ENCODE measurements around the gene SORCS2.

SORCS2 gene

DNA sequence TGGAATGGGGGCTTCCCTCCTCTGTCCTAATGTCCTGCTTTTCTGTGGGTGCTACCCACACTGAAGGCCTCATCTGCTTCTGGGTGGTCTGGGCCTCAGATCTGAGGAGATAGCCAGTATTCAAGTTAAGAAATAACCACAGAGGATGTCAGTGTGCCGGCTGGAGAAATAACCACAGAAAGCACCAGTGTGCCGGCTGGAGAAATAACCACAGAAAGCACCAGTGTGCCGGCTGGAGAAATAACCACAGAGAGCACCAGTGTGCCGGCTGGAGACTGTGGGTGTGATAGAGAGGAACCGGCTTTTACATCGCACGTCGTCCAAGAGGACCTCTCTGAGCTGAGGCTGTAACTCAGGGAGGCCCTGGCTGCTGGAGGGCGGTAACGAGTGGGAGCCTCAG lies 308.1 kb downstream of the SORCS2 start:
- DNase-seq: no peak

DNA sequence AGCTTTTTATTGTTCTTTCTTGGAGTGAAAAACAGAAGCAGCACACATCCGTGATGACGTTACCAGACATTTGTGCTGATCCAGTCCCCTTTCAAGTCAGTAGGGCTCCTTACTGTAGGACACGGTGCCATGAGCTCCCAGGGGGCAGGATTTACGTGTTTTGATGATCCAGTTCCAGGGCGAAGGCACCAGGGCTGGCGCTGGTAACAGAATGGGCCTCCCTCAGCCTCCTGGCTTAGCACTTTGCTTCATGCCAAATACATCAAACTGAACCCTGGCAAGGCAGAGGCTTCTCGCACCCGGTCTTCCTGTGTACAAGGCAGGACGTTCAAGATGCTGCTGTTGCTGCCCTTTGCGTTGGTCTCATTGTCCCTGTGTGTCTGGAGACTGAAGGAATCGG lies 309.0 kb downstream of the SORCS2 start:
- DNase-seq: no peak

DNA sequence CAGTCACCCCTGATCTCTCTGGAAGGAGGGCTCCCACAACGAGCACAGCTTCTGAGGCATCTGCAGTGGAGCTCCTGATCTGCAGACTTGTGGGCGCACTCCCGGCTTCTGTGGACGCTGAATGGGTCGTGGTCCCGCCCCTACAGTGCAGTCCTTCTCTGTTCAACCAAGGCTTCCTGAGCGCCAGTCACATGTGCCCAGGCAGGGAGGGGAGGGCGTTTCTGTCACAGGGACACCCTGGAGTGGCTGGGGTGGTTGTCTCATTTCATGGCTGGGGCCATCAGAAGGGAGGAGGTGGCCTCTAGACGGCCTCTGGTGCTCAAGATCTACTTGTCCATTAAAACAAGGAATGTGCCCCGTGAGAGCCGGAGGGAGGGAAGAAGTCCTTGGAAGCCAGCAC lies 309.5 kb downstream of the SORCS2 start:
- no peak for DNase-seq

DNA sequence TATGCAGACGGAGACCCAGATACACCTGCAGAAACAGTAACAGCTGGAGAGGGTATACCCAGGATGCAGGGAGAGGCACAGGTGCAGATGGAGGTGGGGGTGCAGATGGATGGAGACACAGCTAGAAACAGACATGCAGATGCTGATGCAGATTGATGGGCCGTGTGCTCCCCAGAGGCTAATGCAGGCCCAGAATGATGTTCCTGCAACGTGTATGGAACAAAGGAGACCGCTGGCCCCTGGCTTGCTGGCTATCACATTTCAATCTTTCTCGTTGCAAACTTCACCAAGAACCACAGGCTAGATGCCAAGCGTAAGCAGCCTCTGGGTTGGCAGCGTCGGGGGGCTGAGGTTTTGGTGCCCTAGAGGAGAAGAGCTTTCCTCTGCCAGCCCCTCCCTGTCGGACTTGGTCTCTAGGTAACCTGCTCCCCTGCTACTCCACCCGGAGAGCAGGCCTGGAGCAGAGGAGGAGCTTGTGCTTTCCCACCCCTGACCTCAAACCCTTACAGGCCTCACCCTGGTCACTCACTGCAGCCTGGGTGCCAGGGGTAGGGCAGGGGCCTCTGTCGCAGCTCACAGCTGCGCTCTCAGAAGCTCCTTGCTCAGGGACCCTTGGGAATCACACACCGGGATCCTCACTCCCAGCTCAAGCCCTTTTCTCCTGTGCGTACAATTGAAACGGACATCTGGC lies 311.4 kb downstream of the SORCS2 start:
- DNase-seq: no peak

DNA sequence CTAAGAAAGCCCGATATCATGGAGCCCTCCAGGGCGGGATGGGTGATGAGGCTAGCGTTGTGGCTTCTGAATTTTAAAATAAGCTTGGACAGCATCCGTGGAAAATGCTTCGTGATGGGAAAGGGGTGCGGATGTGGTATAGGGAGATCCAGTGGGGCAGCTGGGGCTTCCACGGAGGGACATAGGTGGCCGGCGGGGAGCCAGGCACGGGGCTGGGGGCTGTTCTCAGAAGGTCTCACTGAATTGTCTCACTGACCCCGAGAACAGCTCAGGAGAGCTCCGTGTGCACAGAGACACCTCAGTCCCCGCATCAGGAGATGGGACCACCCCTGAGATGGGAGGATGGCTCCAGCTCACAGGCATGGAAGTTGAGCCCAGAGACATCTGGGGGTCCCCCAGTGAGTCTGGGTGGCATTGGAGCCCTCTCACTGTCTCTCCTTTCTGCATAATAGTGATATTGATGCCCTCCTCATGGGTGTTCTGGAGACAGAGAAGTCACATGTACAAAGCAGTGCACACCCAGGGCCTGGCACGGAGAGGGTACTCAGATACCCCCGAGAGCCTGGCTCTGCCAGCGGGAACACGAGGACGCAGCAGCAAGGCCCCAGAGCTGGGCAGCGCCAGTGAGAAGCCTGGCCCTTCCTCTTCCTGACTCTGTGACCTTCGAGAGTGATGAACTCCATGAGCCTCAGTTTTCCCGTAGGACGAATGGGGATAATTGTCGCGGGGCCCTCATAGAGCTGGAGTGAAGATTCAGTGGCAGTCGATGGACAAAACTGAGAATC lies 313.0 kb downstream of the SORCS2 start:
- DNase-seq: no peak

DNA sequence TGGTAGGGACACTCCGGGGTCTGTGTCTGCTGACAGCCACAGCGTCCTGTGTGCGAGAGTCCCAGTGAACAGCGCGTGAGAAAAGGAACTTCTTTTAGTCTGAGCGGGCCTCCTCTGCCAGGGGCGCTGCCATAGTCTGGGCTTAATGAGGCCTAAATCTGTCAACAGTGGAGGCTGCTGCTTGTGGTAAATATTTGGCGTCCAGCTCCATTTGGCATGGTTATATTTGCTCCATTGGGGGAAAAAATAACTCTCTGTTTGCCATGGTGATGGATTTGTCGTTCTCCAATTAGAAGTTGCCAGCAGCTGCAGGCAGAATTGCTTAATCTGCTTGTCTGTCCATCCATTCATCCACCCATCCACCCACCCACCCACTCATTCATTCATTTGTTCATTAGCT lies 313.8 kb downstream of the SORCS2 start:
- DNase-seq: no peak

DNA sequence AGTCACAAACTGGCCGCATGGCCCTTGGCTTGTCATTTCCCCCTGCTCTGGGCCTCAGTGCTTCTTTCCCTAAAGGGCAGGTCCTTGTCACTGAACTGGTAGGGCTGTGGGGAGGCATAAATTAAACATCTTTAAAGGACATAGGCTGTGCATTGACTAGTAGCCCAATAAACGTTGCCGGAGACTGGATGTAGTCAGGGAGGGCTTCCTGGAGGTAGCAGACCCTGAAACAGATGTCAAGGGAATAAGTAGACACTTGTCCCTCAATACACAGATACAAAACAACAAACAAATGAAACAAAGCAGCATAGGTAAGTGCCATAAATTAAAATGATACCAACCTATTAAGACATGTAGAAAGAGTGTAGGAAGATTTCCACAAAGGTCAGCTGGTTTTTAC lies 314.2 kb downstream of the SORCS2 start:
- DNase-seq: no peak

DNA sequence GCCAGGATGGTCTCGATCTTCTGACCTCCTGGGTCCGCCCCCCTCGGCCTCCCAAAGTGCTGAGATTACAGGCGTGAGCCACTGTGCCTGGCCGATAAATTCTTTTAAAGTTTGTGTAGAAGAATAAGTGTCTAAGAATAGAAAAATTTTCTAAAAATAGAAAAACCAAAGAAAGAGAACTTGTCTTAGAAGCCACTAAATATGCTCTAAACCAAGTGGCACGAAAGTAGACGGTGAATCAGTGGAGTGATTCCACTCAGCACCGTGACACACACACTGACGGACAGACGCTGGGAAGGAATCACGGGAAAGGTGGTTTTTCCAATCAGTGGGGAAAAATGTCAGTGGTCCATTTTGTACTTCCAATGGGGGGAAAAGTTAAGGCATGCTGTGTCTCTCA lies 315.0 kb downstream of the SORCS2 start:
- no peak for DNase-seq

DNA sequence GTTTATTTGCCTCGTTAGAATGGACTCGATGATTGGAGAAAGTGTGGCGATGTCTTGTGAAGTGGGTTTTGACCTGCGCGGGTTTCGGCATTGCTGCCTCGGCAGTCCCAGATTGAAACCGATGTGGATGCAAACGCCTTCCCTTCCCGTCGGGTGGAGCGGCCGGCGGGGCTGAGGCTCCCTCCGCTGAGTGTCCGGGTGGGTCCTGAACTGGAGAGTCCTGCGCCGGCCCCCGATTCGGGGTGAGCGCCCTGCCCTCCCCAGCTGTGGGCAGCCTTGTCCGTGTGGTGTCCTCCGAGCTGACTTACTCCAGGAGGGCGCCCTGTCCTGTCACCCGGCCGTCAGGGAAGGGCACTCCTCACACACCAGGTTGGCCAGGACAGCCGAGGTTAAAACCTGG lies 317.7 kb downstream of the SORCS2 start:
- DNase-seq: no peak

DNA sequence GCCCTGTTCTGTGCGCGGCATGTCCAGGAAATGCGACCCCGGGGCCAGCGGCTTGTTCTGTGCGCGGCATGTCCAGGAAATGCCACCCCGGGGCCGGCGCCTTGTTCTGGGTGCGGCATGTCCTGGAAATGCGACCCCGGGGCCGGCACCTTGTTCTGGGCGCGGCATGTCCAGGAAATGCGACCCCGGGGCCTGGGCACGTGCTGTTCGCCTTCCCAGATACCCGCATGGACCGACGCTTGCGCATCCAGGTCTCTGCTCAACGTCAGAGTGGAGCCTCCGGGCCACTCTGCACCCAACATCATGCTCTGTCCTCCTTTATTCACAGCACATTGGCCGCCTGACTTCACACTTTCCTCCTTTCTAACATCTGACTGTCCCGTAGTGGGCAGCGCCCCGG lies 318.2 kb downstream of the SORCS2 start:
- no peak for DNase-seq

DNA sequence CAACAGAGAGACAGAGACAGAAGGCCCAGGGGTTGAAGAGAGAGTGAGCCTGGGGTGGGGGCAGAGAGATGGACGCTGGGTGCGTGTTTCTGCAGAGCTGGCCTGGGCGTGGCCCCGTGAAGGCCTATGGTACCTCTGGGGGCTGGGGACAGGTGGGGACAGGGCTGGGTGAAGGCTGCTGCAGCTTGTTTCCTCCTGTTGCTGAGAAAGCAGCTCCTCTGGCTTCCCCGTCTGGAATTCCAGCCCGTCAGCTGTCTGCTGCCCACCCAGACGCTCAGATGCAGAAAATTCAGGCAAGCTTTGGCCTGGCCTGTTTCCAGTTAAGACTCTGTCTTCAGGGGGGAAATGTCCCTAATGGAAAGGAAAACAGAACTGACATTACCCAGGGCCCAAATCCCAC lies 319.2 kb downstream of the SORCS2 start:
- no peak for DNase-seq

DNA sequence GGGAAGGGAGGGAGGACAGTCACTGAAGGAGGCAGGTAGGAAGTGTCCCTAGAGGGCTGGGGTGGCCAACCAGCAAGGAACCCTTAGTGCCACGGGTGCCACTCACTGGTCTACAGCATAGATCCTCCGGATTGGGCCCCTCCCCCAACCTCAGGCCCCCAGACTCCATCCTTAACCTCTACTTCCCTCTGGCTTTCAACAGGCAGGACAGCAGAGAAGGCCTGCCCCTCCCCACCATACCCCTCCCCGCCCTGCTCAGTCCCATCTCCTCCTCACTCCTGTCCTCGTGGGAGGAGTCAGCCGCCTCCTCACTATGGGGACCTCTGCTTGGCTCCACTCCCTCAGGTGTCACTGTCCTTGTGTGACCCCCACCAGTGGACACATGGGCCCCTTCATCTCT lies 320.1 kb downstream of the SORCS2 start:
- no peak for DNase-seq

DNA sequence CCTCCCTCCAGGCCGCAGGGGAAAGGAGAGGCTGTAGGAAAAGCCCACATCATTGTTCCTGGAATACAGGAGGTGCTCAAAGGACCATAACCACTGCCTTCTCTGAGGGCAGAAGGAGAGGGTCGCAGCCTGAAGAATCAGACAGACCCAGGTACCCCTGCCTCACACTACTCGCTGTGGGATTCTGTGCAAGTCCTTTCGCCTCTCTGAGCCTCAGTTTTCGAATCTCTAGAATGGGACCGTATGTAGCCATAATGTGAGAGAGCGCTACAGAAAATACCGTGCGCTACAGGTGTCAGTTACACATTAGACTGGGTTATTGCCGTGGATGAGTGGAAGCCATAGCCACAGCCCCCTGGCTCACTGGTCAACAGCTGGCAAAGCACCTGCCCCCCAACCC lies 320.6 kb downstream of the SORCS2 start:
- DNase-seq: no peak

DNA sequence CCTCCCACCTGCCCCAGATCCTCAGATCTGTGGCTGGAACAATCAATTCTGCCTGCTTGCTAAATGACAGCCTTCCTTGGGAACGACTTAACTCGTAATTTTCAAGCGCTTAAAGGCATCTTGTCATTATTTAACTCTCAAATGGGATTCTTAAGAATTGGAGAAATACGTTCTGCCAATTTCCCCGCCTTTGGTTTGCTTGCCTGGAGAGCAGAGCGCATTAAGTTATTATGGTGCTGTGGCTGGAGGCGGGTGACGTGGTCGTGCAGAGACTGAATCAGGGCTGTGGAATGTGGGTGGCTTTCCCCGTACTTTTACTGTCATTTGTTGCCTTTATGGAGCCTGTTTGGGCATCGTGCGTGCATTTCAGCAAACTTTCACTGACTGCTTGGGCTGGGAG lies 321.3 kb downstream of the SORCS2 start:
- DNase-seq: no peak

DNA sequence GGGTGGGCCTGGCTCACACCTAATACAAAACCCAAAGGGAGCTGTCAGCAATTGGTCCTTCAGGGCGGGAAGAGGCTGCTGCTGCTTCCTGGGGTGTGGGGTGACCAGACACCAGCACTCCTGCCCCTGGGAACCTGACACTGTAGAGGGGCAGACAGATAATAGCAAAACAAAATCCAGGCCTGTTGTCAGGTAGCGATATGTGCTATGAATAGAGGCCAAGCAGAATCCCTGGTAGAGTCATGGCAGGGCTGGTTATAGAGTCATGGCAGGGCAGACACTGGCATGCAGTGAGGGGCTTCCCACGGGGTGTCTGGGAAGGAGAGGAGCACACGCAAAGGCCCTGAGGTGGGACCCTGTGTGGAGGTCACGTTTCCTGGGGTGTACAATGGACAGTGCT lies 321.9 kb downstream of the SORCS2 start:
- DNase-seq: no peak

DNA sequence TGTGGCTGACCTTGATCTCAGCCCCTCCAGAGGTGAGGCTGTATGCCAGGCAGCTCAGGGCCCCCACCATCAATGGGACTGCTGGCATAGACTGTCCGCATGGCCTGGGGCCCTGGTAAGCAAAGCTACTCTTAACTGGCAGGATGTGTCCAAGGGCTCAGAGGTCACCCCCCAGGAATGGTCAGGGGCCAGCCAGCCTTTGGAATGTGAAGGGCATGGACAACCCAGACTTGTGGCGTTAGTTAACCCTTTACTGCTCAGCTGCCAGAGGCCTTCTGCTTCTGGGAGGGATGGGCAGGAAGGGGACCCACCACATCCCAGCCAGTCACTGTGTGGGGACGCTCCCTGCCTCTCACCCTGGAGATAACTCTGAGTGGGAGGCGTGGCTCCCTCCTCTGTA lies 322.5 kb downstream of the SORCS2 start:
- no peak for DNase-seq

DNA sequence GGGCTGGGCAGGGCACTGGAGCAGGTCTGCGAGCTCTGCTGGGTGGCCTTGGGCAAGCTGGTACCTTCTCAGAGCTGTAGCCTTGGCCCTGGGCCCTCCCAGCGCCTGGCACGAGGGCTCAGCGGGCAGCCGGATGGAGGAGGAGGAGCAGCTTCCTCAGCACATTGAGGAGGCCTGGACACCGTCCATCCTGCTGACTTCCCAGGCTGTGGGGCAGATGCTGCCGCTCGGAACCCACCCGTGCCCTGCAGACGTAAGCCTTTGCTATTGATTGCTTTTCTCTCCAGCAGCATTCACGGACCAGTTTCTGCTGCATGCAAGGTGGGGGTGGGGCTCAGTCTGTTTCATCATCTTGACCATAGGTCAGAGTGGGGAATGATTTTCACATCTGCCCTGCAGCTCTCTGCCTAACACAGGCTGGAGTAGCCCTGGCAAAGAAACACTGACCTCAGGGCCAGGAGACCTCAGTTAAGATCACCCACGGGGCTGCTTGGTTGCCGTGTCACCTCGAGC lies 323.1 kb downstream of the SORCS2 start:
- no peak for DNase-seq

DNA sequence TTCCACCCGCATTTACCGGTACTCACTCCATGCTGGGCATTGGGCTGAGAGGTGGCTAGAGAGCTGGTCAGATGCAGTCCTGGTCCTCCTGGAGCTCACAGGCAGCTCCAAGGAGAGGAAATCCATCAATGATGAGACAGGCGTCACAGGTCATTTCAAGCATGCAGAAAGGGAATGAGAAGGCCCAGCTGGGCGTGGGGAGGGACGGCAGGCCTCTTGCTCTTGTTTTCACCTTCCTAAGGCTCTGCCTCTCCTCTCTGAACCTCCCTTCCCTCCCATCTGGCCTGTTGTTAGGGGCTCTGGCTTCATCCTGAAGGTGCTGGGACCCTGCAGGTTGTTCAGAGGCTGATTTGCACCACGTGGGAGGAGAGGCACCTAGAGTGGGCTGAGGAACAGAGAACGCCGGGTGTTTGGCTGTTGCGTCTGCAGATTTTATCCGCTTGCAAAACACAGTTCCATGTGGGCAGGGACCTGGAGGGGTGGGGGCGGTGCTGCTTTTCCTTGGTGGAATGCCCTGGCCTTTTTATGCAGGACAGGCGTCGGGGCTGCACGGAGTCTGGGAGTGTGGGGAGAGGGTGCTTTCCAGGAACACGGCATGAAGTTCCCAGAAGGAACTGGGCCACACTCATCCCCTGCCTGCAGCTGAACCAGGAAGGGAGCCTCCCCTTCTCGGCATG lies 323.9 kb downstream of the SORCS2 start:
- no peak for DNase-seq

DNA sequence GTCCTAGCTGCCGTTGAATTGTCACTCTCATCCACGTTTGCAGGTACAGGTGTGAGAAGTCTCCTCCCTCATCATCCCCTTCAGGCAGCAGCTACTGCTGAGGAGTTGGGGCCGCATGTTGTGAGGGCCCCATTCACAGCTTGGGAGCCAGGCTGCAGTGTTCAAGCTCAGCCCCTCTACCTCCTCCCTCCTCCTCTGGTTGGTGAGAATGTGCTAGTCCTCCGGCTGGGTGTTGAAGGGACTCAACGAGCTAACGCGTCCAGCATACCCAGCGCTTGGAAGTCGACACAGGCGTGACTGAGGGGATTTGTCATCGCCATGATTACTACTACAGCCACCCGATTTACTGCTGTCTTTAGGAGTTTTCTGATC lies 324.4 kb downstream of the SORCS2 start:
- no peak for DNase-seq

DNA sequence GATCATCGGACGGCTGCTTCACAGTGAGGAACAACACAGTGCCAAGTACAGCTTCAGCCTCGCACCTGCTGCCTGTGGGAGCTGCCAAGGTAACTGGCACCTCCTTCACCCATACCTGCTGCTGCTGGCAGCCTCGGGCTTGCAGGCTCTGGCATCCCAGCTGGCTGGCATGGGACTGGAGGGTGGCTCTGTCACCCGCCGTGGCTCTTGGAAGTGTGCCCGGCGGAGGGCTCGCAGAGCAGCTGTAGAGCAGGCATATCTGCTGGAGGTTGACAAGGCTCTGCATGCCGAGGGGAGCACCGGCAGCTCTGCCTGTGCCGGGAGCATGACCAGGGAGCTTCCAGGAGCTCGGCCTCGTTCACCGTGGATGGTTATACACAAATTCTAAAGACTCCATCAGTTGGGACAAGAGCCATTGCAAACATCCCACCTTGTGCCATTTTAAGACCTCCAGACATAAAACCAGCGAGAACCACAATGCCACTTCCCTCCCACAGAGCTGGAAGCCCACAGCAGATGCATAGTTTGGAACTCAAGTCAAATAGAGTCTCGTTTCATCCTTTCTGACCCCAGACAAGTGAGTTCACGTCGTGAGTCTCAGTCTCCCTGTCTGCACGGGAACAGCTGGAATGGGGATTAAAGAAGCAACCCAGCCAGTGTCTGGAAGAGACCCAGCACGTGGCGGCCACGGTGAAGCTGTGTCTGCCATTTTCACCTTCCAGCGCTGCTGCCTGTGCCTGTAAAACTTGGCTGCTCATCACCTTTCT lies 326.7 kb downstream of the SORCS2 start:
- no peak for DNase-seq

DNA sequence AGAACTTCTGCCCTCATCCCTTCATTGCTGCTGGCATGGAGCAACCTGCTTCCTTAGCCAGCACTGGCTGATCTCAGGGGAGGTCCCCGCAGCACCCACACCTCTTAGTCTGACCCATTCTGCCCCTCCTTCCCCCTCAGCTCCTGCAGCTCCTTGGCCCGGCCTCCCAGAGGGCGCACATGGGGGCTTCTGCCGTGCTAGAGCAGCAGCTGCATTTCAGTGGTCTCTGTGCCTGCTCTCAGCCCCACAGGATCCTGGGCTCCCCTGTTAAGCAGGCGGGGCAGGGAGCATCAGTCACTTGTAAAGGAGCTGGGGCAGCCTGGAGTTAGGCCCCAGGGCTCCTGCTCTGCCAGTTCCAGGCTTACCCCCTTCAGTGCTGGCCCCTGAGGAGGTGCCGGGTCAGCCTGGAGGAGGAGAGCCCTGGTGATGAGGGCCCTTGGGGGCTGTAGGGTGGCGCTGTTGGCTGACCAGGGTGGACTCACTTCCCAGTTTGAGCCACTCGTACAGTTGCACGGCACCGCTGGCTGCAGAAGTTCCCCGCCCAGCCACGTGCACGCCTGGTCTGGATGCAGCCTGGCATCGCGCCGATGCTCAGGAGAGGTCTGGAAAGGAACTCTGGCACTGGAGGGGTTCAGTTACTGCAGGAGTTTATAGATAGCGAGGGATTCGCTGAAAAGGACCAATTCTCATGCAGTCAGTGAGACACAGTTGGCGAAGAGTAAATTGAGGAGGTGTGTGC lies 327.5 kb downstream of the SORCS2 start:
- no peak for DNase-seq

DNA sequence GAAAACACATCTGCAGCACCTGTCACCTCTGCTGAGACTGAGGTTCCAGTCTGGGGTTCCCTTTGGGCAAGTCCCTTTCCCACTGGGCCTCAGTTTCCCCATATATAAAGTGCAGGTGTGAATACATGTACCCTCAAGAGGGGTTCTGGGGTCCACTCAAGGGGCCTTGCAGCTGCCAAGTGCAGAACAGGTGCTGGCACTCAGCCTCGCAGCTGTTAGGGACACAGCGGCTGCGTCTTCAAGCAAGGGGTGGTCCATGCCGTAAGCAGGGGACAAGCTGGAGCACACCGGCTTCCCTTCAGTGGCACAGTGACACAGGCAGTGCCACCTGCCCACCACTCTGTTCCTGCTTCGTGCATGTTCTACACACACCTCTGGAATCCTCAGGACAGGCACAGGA lies 329.3 kb downstream of the SORCS2 start:
- DNase-seq: no peak
